GM12874 (cell line): ENCODE data around the gene CAT.

Experiments used
- TF ChIP-seq, protein P1 (sequence below): IDR thresholded peaks from 2 replicates; pipeline ENCODE4 v1.5.1; 2011; ENCODE audit warnings: low read depth, mild to moderate bottlenecking, control low read depth, low read length, moderate library complexity; ENCODE audit not compliant: insufficient read depth

Gene CAT

DNA sequence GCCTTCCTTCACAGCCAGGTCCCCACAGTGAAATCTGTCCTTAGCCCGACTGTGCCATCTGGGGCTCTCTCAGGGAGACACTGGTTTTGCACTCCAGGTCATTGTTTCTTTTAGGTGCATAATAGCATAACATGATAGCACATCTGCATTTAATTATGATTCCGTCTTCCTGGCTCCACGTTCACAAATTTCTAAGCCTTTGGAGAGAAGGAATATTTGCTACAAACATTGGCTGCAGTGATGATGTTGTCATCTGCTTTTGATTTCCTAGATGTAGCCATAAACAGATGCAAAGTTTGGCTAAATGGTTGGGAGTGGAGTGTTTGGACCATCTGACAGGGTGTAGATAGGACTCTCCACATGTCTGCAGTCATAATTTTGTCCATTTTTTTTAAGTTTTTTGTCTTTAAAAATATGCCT lies 12.0 kb upstream of the CAT start:
- TF ChIP-seq, protein P1, sequence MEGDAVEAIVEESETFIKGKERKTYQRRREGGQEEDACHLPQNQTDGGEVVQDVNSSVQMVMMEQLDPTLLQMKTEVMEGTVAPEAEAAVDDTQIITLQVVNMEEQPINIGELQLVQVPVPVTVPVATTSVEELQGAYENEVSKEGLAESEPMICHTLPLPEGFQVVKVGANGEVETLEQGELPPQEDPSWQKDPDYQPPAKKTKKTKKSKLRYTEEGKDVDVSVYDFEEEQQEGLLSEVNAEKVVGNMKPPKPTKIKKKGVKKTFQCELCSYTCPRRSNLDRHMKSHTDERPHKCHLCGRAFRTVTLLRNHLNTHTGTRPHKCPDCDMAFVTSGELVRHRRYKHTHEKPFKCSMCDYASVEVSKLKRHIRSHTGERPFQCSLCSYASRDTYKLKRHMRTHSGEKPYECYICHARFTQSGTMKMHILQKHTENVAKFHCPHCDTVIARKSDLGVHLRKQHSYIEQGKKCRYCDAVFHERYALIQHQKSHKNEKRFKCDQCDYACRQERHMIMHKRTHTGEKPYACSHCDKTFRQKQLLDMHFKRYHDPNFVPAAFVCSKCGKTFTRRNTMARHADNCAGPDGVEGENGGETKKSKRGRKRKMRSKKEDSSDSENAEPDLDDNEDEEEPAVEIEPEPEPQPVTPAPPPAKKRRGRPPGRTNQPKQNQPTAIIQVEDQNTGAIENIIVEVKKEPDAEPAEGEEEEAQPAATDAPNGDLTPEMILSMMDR, result no peak

- TF ChIP-seq, protein P1, result no peak
Measured at GRCh38 chr11:34427186-34427805, 11.4 kb upstream of the CAT start.

- TF ChIP-seq, protein P1, result no peak
Measured at GRCh38 chr11:34431979-34432378, 6.8 kb upstream of the CAT start.

- TF ChIP-seq, protein P1, result no peak
Measured at GRCh38 chr11:34432822-34433221, 5.9 kb upstream of the CAT start.

DNA sequence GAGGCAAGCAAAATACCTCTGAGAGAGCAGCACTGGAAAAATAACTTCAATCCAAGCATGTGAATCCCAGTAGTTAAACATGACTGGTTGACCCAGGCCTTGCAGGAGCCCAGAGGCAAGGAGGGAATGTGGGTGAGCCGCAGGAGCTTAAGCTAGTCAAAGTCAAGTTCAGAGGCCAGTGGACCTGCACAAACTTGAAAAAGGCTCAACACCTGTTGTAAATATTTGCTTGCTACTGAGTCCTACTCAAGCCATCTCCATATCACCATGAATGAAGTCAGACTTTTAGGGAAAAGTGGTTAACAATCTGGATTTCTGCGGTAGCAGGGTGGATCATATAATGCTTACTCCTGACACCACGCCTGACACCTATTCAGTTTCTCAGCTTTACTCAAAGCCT lies 4.8 kb upstream of the CAT start:
- TF ChIP-seq, protein P1, result no peak

DNA sequence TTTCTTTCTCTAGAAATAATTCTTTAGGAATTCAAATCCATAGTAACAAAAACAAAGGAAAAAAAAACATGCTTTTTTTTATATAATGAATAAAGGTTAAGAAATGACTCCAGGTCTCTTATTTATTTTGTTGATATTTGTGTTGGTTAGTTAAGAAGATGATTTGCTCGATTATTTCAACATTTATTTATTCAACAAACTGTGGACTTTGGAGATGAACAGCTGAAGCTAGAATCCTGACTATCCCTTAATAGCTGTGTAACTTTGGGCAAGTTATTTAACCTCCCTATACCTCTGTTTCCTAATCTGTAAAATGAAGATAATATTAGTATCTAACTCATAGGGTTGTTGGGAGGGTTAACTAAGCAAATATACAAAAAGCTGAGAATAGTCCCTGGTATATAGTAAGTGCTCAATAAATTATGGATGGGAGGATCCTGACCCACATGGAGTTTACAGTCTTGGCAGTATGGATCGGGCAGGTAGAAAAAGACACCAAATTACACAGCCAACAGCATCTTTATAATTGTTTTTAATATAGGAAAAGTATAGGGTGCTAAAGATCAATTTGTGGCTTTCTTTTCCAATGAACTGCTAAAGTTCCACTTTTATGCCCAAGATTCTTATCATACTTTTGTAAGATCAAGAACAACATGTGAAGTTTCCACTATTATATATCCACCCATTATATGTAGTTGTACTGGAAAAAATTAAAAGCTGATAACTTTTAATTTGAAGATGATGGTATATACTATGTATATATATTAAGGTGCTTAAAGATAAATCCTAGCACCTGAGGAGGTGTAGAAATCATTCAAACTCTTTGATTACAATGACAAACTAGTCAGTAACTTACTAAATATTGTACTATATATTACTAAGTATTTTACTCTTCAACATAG lies 1.3 kb upstream of the CAT start:
- TF ChIP-seq, protein P1, result no peak

GRCh38 chr11:34439610-34440198 lies 970 bp downstream of the CAT start:
- TF ChIP-seq, protein P1, result no peak
